ENCODE results near the gene MAPK10. TPM values are rescaled to one million over a fixed set of nuclear protein-coding genes. Genes with fewer than 3 reads are reported as not detected.

Gene MAPK10
- total and polyA plus RNA-seq, 2 donors (not counting 3 experiments of a cell fraction or from before 2014, with no cell fraction given) = 0.17 TPM; not detected in 1

- no peak overlapping the region for H3K4me2 ChIP-seq (ENCODE audit: insufficient read depth, low read length)
- no peaks in the 10 kb centered on the region for H4K20me1 ChIP-seq (replicated peaks; ENCODE audit: control insufficient read depth, extremely low read depth, insufficient read depth, low read length)
- no peak for DNase-seq (ENCODE audit: low read depth, low spot score)
- H3K9me1 ChIP-seq (replicated peaks; ENCODE audit: control insufficient read depth, extremely low read depth, insufficient read depth, low read length) = no peaks in the 10 kb centered on the region
- no peaks in the 10 kb centered on the region for H3K36me3 ChIP-seq (ENCODE audit: control insufficient read depth in 2 of 2, extremely low read depth in 1 of 2, insufficient read depth in 2 of 2, low read length in 2 of 2)
- H3K9ac ChIP-seq (replicated peaks; ENCODE audit: extremely low read depth, insufficient read depth, low read length) = no peak overlapping the region
- no peak overlapping the region for H2AFZ ChIP-seq (ENCODE audit: low read depth, low read length)
- TF ChIP-seq MYC (IDR thresholded peaks at IDR 0.05; ENCODE audit: low read depth, low read length) = no peak
- TF ChIP-seq JUN (IDR thresholded peaks at IDR 0.05; ENCODE audit: borderline replicate concordance, insufficient read depth, insufficient read length, low read depth) = no peak
- no TSS peak for BruUV-seq (replicated peaks)
- ChIA-PET CTCF (no interaction called here), POLR2A (no interaction called here)
- no peak overlapping the region for H3K4me3 ChIP-seq (replicated peaks in 1 of 3; ENCODE audit: insufficient read depth in 1 of 3, low read depth in 1 of 3, low read length in 3 of 3)
- dilution Hi-C loops (cut with MboI; ENCODE audit: extremely low pct_ligation_motif_present, low sequenced_read_pairs) = no loop called here
- H3K27ac ChIP-seq (ENCODE audit: insufficient read depth, low read depth, low read length) = no peak overlapping the region
- intact Hi-C loops (cut with micrococcal nuclease) = no loop called here
- peaks cover 0 to 3% of the 10 kb centered on the region in 2 experiments for H3K27me3 ChIP-seq (ENCODE audit: control insufficient read depth in 2 of 2, insufficient read depth in 2 of 2, low read length in 2 of 2)
- H3K4me1 ChIP-seq (ENCODE audit: control insufficient read depth, extremely low read depth, insufficient read depth, low read length) = no peaks in the 10 kb centered on the region
- FAIRE-seq = no peak
- H3K79me2 ChIP-seq (ENCODE audit: control insufficient read depth, insufficient read depth, low read length) = no peaks in the 10 kb centered on the region
- H3K9me3 ChIP-seq (replicated peaks; ENCODE audit: control insufficient read depth, insufficient read depth, low read length) = no peaks in the 10 kb centered on the region
Observed at GRCh38 chr4:86098691-86099090, 261.2 kb downstream of the MAPK10 start.

- Histone ChIP-seq H3K4me1 (ENCODE audit: control insufficient read depth, extremely low read depth, insufficient read depth, low read length) (no peaks in the 10 kb centered on the region), H3K9me3 (replicated peaks; ENCODE audit: control insufficient read depth, insufficient read depth, low read length) (no peaks in the 10 kb centered on the region), H3K9me1 (replicated peaks; ENCODE audit: control insufficient read depth, extremely low read depth, insufficient read depth, low read length) (no peaks in the 10 kb centered on the region), H3K9ac (replicated peaks; ENCODE audit: extremely low read depth, insufficient read depth, low read length) (no peak overlapping the region), H3K27me3 (ENCODE audit: control insufficient read depth in 2 of 2, insufficient read depth in 2 of 2, low read length in 2 of 2) (peaks cover 0 to 3% of the 10 kb centered on the region in 2 experiments), H3K79me2 (ENCODE audit: control insufficient read depth, insufficient read depth, low read length) (no peaks in the 10 kb centered on the region), H3K4me3 (replicated peaks in 1 of 3; ENCODE audit: insufficient read depth in 1 of 3, low read depth in 1 of 3, low read length in 3 of 3) (no peak overlapping the region), H4K20me1 (replicated peaks; ENCODE audit: control insufficient read depth, extremely low read depth, insufficient read depth, low read length) (no peaks in the 10 kb centered on the region), H3K36me3 (ENCODE audit: control insufficient read depth in 2 of 2, extremely low read depth in 1 of 2, insufficient read depth in 2 of 2, low read length in 2 of 2) (no peaks in the 10 kb centered on the region), H2AFZ (ENCODE audit: low read depth, low read length) (no peak overlapping the region), H3K27ac (ENCODE audit: insufficient read depth, low read depth, low read length) (no peak overlapping the region), H3K4me2 (ENCODE audit: insufficient read depth, low read length) (no peak overlapping the region)
- ChIA-PET CTCF (no interaction called here), POLR2A (no interaction called here)
- FAIRE-seq (no peak), DNase-seq (ENCODE audit: low read depth, low spot score) (no peak)
- intact Hi-C loops (cut with micrococcal nuclease) = no loop called here
- BruUV-seq (replicated peaks) = no TSS peak
- TF ChIP-seq JUN (IDR thresholded peaks at IDR 0.05; ENCODE audit: borderline replicate concordance, insufficient read depth, insufficient read length, low read depth) = no peak
- TF ChIP-seq POLR2A (IDR thresholded peaks at IDR 0.05; ENCODE audit: low read depth, low read length) = no peak
- TF ChIP-seq FOS (IDR thresholded peaks at IDR 0.05; ENCODE audit: borderline replicate concordance, insufficient read depth, low read length) = no peak
- TF ChIP-seq CTCF (IDR thresholded peaks at IDR 0.05; ENCODE audit: extremely low read depth in 1 of 2, insufficient read depth in 1 of 2, low read depth in 1 of 2, low read length in 2 of 2) = no peak
- no peak for TF ChIP-seq GATA2 (IDR thresholded peaks at IDR 0.05; ENCODE audit: insufficient read depth, insufficient read length, low read depth, low read length)
- no peak for TF ChIP-seq MAX (IDR thresholded peaks at IDR 0.05; ENCODE audit: insufficient read depth, insufficient read length)
- TF ChIP-seq MYC (IDR thresholded peaks at IDR 0.05; ENCODE audit: low read depth, low read length) = no peak
- dilution Hi-C loops (cut with MboI; ENCODE audit: extremely low pct_ligation_motif_present, low sequenced_read_pairs) = no loop called here
Observed at GRCh38 chr4:86096373-86096772, 263.5 kb downstream of the MAPK10 start.

Data from endothelial cell of umbilical vein (primary cell).